Measurements from ENCODE around the gene MRPL46.
"Not testable (repeated sequence)": the region's sequence is repeated elsewhere in the genome, so short reads cannot be mapped to it uniquely, and the experiment has no call there.

The MRPL46 gene

GRCh38 chr15:88477126-88477525 lies 9.9 kb upstream of the MRPL46 start:
- no peak for DNase-seq

DNA sequence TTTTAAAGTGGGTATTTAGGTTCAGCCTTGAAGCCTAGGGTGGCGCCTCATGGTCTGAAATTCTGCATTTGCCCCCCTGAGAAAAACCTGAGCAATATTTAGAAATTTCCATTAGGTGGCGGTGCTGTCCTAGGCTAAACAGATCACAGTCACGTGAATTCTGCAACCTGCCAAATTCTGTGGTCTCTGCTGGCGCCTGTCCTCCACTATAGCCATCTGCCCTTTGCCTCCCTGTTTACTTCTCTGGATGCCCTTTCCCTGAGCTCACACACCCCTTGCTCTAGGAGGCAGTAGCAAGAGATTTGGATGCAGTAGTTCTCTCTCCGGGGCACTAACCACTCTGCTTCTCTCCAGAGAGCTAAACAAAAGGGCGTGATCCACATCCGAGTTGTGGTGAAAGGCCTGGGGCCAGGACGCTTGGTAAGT lies 9.5 kb upstream of the MRPL46 start:
- peak; percentile 39 for DNase-seq

DNA sequence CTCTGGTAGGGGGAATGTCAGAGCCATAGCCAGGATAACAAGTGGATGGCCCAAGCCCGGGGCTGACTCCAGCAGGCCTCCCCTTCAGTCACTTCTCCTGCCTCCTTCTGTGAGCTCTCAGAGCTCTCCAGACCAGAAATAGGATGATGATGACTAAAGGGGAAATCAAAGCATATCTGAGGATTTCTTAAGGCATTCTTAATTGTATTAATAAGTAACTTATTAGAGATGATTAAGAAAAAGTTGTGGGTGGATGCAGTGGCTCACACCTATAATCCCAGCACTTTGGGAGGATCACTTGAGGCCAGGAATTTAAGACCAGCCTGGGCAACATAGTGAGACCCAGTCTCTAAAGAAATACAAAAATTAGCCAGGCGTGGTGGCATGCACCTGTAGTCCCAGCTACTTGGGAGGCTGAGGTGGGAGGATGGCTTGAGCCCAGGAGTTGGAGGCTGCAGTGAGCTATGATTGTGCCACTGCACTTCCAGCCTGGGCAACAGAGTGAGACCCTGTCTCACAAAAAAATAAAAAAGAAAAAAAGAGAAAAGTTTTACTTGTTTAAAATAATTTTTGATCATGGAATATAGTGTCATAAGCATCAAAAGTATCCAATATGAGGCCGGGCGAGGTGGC lies 6.6 kb upstream of the MRPL46 start:
- DNase-seq, result not testable (repeated sequence)

- DNase-seq, result no peak
These were observed 5.0 kb upstream of the MRPL46 start for GRCh38 chr15:88472225-88472624.

DNA sequence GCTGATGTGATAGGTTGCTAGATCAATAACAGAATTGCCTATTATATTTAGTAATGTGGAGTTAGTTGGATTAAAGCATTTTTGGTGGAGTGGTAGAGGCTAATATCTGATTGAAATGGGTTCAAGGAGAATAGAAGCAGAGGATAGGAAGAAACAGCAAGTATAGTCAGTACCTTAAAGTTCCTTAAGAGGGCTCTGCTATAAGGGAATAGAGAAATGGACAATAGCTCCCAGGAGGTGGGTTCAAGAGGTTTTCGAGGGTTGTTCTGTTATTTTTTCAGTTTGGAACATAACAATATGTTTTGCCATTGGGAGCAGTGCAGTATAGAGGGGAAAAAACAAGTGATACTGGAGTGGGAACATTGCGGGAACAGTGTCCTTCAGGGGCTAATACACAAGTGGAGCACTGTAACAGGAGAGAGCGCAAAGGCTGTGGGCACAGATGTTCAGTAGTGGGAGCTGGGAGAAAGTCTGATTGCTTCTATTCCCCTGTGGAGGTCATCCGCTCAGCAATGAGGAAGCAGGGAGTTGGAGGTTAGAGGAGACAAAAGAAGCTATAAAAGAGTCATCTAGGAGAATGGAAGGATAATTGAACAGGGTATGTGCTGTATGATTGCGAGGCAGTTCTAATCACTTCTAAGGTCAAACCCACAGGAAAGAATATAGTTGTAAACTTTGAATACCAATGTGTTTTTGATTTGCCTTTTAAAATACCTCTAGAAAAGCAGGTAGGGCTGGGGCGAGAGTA lies 3.6 kb upstream of the MRPL46 start:
- no peak for DNase-seq

GRCh38 chr15:88469321-88469720 lies 2.1 kb upstream of the MRPL46 start:
- no peak for DNase-seq

- not testable (repeated sequence) for DNase-seq
These were observed 1.5 kb upstream of the MRPL46 start for GRCh38 chr15:88468721-88469120.

GRCh38 chr15:88467935-88468528 lies 844 bp upstream of the MRPL46 start:
- DNase-seq, result no peak

GRCh38 chr15:88465633-88466224 lies 1.5 kb downstream of the MRPL46 start:
- no peak for DNase-seq

- DNase-seq, result no peak
These were observed 3.2 kb downstream of the MRPL46 start for GRCh38 chr15:88463870-88464532.

GRCh38 chr15:88456733-88457132 lies 10.5 kb downstream of the MRPL46 start:
- no peak for DNase-seq

GRCh38 chr15:88454867-88455810 lies 12.0 kb downstream of the MRPL46 start:
- peak; percentile 50 for DNase-seq

DNA sequence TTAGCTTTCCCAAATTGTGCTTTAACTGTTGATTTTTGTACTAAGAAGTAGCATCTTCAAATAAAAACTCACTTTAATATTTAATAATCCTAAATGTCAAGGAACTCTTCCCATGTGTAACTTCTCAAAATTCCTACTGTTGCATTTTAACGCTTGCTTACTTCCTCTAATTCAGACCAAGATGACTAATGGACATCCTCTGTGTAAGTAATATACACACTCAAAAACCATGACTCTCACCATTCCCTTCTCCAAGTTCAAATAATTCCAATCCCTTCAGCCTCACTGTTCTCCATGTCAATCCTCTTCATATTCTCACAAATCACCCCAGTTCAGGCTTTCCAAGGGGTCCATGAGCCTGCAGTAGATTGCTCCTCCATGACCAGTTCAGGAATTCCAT lies 13.0 kb downstream of the MRPL46 start:
- no peak for DNase-seq

DNA sequence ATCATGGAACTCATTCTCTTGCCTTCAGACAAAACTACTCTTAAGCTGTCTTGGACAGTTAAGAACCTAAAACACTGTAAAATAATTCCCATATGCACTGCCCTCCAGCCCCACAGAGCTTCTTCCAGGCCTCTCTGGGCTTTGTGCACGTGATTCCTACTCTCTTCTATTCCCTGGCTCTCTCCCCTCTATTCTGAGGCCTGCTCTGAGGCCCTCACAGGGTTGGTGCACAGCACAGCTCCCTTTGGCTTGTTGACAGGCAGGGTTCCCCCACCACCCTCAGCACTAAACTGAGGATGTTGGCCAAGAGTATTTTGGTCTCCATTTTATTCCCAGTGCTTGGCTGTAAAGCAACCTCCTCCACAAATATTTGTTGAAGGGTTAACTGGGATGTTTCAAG lies 13.5 kb downstream of the MRPL46 start:
- no peak for DNase-seq

DNA sequence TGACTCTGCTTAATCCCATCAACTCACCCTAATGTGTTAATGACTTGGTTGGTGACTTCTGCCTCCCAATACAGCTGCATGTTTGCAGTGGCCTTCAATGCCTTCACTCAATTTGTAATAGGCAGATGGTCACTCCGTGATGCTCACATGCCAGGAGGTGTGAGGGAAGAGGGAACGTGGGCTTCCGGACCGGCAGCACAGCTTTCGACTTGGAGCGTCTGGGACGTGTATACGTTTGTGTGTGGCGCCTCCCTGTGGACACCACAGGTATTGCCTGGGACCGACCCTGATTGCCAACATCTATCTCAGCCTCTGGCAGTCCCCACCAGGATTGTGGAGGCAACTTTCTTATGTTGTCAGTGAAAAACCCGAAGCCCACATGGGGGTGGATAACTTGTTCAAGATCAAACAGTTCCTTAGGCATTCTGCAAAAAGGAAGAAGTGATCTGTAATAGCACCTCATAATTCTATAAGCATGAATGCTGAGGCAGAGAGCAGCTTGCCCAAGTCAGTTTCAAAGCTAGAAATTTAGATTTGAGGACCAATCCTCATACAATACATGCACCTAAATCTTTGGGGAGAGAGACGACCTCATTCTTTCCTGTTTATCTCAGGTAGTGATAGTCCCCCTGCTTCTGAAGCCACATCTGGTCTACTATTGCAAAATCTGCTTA lies 16.9 kb downstream of the MRPL46 start:
- DNase-seq, result peak; percentile 7

- DNase-seq, result no peak
These were observed 17.6 kb downstream of the MRPL46 start for GRCh38 chr15:88449581-88449980.

- DNase-seq, result no peak
These were observed 18.2 kb downstream of the MRPL46 start for GRCh38 chr15:88448991-88449461.

DNA sequence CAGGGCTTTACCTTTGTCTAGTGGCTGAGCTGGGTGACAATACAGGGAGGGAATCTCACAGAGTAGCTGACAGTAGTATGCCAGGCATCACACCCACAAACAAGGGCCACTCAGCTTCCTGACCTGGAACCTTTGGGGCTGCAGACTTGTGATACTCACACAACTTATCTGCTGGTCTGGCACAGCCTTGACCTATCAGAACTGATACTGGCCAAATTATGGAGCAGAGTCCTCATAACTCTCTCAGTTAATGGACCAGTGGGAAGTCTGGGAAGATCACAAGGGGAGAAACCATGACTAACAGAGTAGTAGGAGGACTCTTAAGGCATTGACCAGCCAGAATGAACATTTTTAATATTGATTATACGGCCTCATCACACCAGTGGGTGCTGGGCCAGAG lies 19.4 kb downstream of the MRPL46 start:
- no peak for DNase-seq

GRCh38 chr15:88447206-88447605 lies 20.0 kb downstream of the MRPL46 start:
- DNase-seq, result no peak

DNA sequence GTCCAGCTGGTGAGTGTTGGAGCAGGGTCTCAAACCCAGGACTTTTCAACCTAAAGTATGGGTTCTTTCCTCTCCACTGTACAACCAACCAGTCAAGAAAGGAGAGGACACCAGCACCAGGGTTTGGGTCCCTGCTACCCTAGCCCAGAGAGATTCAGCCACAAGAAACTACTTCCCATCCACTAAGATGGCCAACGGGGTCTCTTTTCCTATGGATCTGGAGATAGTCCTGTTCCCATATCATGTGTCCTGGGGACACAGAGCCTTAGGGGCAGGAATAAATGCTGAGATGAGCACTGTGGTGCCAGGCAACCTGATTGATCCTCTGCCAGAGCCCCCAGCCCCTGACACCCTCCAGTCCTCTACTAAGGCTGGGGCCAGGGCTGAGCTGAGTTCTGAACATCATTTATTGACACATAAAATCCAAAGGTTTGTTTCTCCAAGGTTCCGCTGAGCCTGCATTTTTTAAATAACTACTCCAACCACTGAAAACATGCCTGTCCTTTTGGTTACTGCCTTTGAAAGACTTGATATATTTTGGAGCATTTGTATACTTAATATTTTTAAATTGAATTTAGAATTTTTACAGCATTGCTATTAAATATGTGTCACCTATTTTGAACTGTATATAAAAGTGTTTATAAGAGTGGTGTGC lies 26.0 kb downstream of the MRPL46 start:
- DNase-seq, result no peak

DNA sequence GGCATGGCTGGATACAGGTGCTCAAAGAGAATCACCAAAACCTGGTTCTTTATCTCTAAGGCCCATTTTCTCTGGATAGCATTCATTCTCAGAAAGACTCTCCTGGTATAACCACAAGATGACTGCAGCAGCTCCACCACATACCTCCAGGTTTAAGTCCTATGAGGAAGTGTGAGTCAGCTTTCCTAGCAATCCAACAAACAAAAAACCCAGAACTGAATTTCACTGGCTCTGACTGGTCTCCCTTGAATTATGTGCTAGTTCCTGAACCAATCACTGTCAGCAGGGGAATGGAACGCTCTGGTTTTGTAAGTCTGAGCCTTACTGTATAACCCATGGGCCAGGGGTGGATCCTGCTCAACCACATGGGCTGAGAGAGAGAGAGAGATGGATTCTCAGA lies 27.2 kb downstream of the MRPL46 start:
- DNase-seq, result no peak
